Type B pancreatic cell (in vitro differentiated cells): ENCODE data around the gene GATC. TPM values are rescaled to one million over a fixed set of nuclear protein-coding genes. Genes with fewer than 3 reads are reported as not detected.

ENCODE experiments used
- DNase-seq: peaks from one replicate; pipeline ENCODE4 v3.0.0; 2021; ENCODE audit warnings: mixed read lengths; ENCODE audit not compliant: unreplicated experiment; ENCODE audit errors: extremely low spot score
- H3K27ac Mint-ChIP-seq: 2 replicates; pipeline ENCODE4 v1.8.0; 2021; ENCODE audit warnings: mild to moderate bottlenecking, mixed read lengths
- H3K27me3 Mint-ChIP-seq: 2 replicates; pipeline ENCODE4 v1.8.0; 2021; ENCODE audit warnings: mixed read lengths
- H3K36me3 Mint-ChIP-seq: 2 replicates; pipeline ENCODE4 v1.8.0; 2021; ENCODE audit warnings: mixed read lengths
- H3K4me1 Mint-ChIP-seq: one replicate; pipeline ENCODE4 v1.8.0; 2021; ENCODE audit warnings: mixed read lengths; ENCODE audit not compliant: unreplicated experiment
- H3K4me3 Mint-ChIP-seq: 2 replicates; pipeline ENCODE4 v1.8.0; 2021; ENCODE audit warnings: mild to moderate bottlenecking, mixed read lengths
- H3K9me3 Mint-ChIP-seq: 2 replicates; pipeline ENCODE4 v1.8.0; 2021; ENCODE audit warnings: mixed read lengths
- total RNA-seq: library from RNA; stranded (reverse); gene quantifications from 2 replicates; pipeline ENCODE4 v1.2.1, GENCODE V29; 2021; ENCODE audit warnings: low replicate concordance
- TF ChIP-seq, protein P1 (sequence below): fragments of 200-600 bp; sonication (generic); conservative IDR thresholded peaks from 2 replicates; pipeline ENCODE4 v1.5.0; 2021; ENCODE audit warnings: antibody characterized with exemption, mild to moderate bottlenecking

The GATC gene
- total RNA-seq, 1 donor from 2014 or later = 33.9 TPM

- Mint-ChIP-seq H3K27me3 (no peaks in the 10 kb centered on the region), H3K4me3 (peak overlapping the region; percentile 49), H3K4me1 (peaks cover 24% of the 10 kb centered on the region), H3K9me3 (no peaks in the 10 kb centered on the region), H3K36me3 (peaks cover 4% of the 10 kb centered on the region), H3K27ac (peak overlapping the region; percentile 93)
- no peak for DNase-seq
- TF ChIP-seq, protein P1, sequence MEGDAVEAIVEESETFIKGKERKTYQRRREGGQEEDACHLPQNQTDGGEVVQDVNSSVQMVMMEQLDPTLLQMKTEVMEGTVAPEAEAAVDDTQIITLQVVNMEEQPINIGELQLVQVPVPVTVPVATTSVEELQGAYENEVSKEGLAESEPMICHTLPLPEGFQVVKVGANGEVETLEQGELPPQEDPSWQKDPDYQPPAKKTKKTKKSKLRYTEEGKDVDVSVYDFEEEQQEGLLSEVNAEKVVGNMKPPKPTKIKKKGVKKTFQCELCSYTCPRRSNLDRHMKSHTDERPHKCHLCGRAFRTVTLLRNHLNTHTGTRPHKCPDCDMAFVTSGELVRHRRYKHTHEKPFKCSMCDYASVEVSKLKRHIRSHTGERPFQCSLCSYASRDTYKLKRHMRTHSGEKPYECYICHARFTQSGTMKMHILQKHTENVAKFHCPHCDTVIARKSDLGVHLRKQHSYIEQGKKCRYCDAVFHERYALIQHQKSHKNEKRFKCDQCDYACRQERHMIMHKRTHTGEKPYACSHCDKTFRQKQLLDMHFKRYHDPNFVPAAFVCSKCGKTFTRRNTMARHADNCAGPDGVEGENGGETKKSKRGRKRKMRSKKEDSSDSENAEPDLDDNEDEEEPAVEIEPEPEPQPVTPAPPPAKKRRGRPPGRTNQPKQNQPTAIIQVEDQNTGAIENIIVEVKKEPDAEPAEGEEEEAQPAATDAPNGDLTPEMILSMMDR = no peak
Observed at GRCh38 chr12:120473807-120474615, 27.8 kb downstream of the GATC start.

DNA sequence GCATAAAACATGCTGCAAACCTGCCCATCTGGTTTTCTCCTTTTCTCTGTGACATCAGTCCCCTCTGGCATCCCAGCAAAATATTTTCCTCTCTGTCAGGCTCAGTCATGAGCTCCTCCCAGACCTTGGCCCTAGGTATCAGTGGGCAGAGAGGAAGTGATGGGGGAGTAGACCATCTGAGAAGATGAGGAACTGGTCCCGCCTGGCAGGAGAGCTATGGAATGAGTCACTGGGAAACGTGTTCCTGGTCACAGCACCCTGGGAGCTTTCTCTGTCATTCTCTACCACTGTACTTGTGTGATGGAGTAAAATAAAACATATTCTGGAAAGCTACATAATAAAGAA is 28.3 kb downstream of the GATC start:
- Mint-ChIP-seq H3K36me3 (peaks cover 5% of the 10 kb centered on the region), H3K4me3 (peak overlapping the region; percentile 49), H3K27ac (peak overlapping the region; percentile 93), H3K9me3 (no peaks in the 10 kb centered on the region), H3K4me1 (peaks cover 26% of the 10 kb centered on the region), H3K27me3 (no peaks in the 10 kb centered on the region)
- DNase-seq = no peak
- TF ChIP-seq, protein P1 = no peak

GRCh38 chr12:120475643-120476042 is 29.4 kb downstream of the GATC start:
- peak overlapping the region; percentile 89 for H3K27ac Mint-ChIP-seq

GRCh38 chr12:120479458-120479857 is 33.2 kb downstream of the GATC start:
- TF ChIP-seq, protein P1 = no peak

More at GRCh38 chr12:120475643-120476042, 29.4 kb downstream of the GATC start:
- Mint-ChIP-seq H3K36me3 (peaks cover 4% of the 10 kb centered on the region), H3K4me3 (no peak overlapping the region), H3K9me3 (no peaks in the 10 kb centered on the region), H3K27me3 (no peaks in the 10 kb centered on the region), H3K4me1 (peaks cover 26% of the 10 kb centered on the region)
- TF ChIP-seq, protein P1 = no peak
- DNase-seq = no peak

GRCh38 chr12:120480211-120480610 is 34.0 kb downstream of the GATC start:
- Mint-ChIP-seq H3K4me3 (no peak overlapping the region), H3K36me3 (peaks cover 8% of the 10 kb centered on the region), H3K27ac (peak overlapping the region; percentile 91), H3K9me3 (no peaks in the 10 kb centered on the region), H3K27me3 (no peaks in the 10 kb centered on the region), H3K4me1 (peaks cover 17% of the 10 kb centered on the region)
- DNase-seq = no peak
- TF ChIP-seq, protein P1 = no peak

More at GRCh38 chr12:120479458-120479857, 33.2 kb downstream of the GATC start:
- peak overlapping the region; percentile 59 for H3K4me3 Mint-ChIP-seq
- H3K27me3 Mint-ChIP-seq = no peaks in the 10 kb centered on the region
- peak overlapping the region; percentile 91 for H3K27ac Mint-ChIP-seq
- H3K9me3 Mint-ChIP-seq = no peaks in the 10 kb centered on the region
- DNase-seq = no peak
- peaks cover 23% of the 10 kb centered on the region for H3K4me1 Mint-ChIP-seq
- H3K36me3 Mint-ChIP-seq = peaks cover 8% of the 10 kb centered on the region
